A549 (cell line): Measurements from ENCODE around the gene ATP6V0A1. TPM values are rescaled to one million over a fixed set of nuclear protein-coding genes. Genes with fewer than 3 reads are reported as not detected.

Experiments
- ATAC-seq, 2 experiments: fragments of 200-7000 bp in 1 of 2; fragments of >200 bp in 1 of 2; cut with Nextera tagmentation in 1 of 2; cut with Tn5 transposase in 1 of 2; 3 replicates each; pipeline versions ENCODE4 v1.8.0 to v1.9.1; 2018 to 2020; ENCODE audit warnings: mild to moderate bottlenecking in 1 of 2, moderate library complexity in 1 of 2
- CTCF ChIA-PET: fragments of 300-600 bp; sonication (Branson Sonifier 250); formaldehyde crosslinking; extraction: SDS; loops from one replicate; lab custom pipeline; 2021; ENCODE audit warnings: antibody characterized with exemption, inconsistent platforms; lab: Yijun Ruan, JAX
- POLR2A ChIA-PET: fragments of 350-600 bp; formaldehyde crosslinking; extraction: SDS; loops from one replicate; lab custom pipeline; 2021; ENCODE audit warnings: antibody characterized with exemption, inconsistent platforms; lab: Yijun Ruan, JAX
- DNase-seq, 2 experiments: peaks; one replicate each; pipeline versions ENCODE4 v3.0.0 to v3.0.0-alpha.2; 2011 to 2016; ENCODE audit warnings: low read depth in 1 of 2, low spot score in 1 of 2
- FAIRE-seq: peaks from 2 replicates; lab custom pipeline; 2011; peaks lifted over from hg19 to GRCh38; lab: Jason Lieb, UNC
- H3K27ac ChIP-seq, 2 experiments: fragments of >200 bp; sonication (Bioruptor Twin); formaldehyde crosslinking; 3 replicates each; pipeline ENCODE4 v1.5.1; 2016 to 2017
- H3K4me1 ChIP-seq: fragments of >200 bp; sonication (Bioruptor Twin); formaldehyde crosslinking; 3 replicates; pipeline ENCODE4 v1.6.1; 2016
- H3K4me2 ChIP-seq: fragments of >200 bp; sonication (Bioruptor Twin); formaldehyde crosslinking; 3 replicates; pipeline ENCODE4 v1.6.1; 2016
- H3K4me3 ChIP-seq: fragments of >200 bp; sonication (Bioruptor Twin); formaldehyde crosslinking; 3 replicates; pipeline ENCODE4 v1.5.1; 2016
- H3K9me3 ChIP-seq: fragments of >200 bp; sonication (Bioruptor Twin); formaldehyde crosslinking; 3 replicates; pipeline ENCODE4 v1.6.1; 2016
- ATOH8 ChIP-seq: fragments of 250-450 bp; sonication (Bioruptor Pico); IDR thresholded peaks from 2 replicates; pipeline ENCODE4 v1.5.0; 2020; ENCODE audit warnings: low read depth, mild to moderate bottlenecking, moderate library complexity
- CBX2 ChIP-seq: fragments of 200-600 bp; sonication (generic); IDR thresholded peaks from 2 replicates; pipeline ENCODE4 v1.6.1; 2016; ENCODE audit warnings: low read depth, mild to moderate bottlenecking, borderline replicate concordance
- CHD4 ChIP-seq: fragments of 200-600 bp; sonication (generic); IDR thresholded peaks from 2 replicates; pipeline ENCODE4 v1.6.1; 2016; ENCODE audit warnings: antibody characterized with exemption, mild to moderate bottlenecking, borderline replicate concordance
- CTCF ChIP-seq: fragments of >200 bp; sonication (Bioruptor Twin); formaldehyde crosslinking; IDR thresholded peaks from 3 replicates; pipeline ENCODE4 v1.5.1; 2016
- FOSL2 ChIP-seq, 2 experiments: fragments of 450-650 bp in 1 of 2; fragments of >200 bp in 1 of 2; sonication (Bioruptor Twin) in 1 of 2; formaldehyde crosslinking; IDR thresholded peaks; 2 replicates each; pipeline versions ENCODE4 v1.5.0 to v1.6.1; 2016 to 2020; ENCODE audit warnings: mild to moderate bottlenecking in 1 of 2, moderate library complexity in 1 of 2
- HDAC2 ChIP-seq: fragments of 200-600 bp; sonication (generic); IDR thresholded peaks from 2 replicates; pipeline ENCODE4 v1.6.1; 2016
- HOXA7 ChIP-seq: fragments of 250-450 bp; sonication (Bioruptor Pico); IDR thresholded peaks from 2 replicates; pipeline ENCODE4 v1.5.0; 2020; ENCODE audit warnings: mild to moderate bottlenecking, moderate library complexity
- HOXB5 ChIP-seq: fragments of 250-450 bp; sonication (Bioruptor Pico); IDR thresholded peaks from 2 replicates; pipeline ENCODE4 v1.5.0; 2020; ENCODE audit warnings: mild to moderate bottlenecking, moderate library complexity
- KDM5A ChIP-seq: fragments of 200-600 bp; sonication (generic); IDR thresholded peaks from 2 replicates; pipeline ENCODE4 v1.6.1; 2016; ENCODE audit warnings: antibody characterized with exemption, mild to moderate bottlenecking
- NFE2L2 ChIP-seq: fragments of 150-350 bp; conservative IDR thresholded peaks from 2 replicates; pipeline ENCODE4 v1.6.1; 2014; ENCODE audit warnings: low read length
- NPAS2 ChIP-seq: fragments of 250-450 bp; sonication (Bioruptor Pico); IDR thresholded peaks from 2 replicates; pipeline ENCODE4 v1.8.0; 2022; ENCODE audit warnings: mild to moderate bottlenecking, moderate library complexity, borderline replicate concordance
- PBX3 ChIP-seq: IDR thresholded peaks from 2 replicates; pipeline ENCODE4 v1.6.1; 2012
- POLR2A ChIP-seq: IDR thresholded peaks from 2 replicates; pipeline ENCODE4 v1.6.1; 2012; ENCODE audit warnings: mild to moderate bottlenecking, low read length
- REST ChIP-seq: fragments of 200-600 bp; sonication (generic); IDR thresholded peaks from 2 replicates; pipeline ENCODE4 v1.6.1; 2016; ENCODE audit warnings: antibody characterized with exemption, mild to moderate bottlenecking, moderate library complexity
- RFX5 ChIP-seq: fragments of 450-650 bp; IDR thresholded peaks from 2 replicates; pipeline ENCODE4 v1.7.1; 2014; ENCODE audit warnings: antibody characterized with exemption, mild to moderate bottlenecking, moderate library complexity
- USF2 ChIP-seq: fragments of 450-650 bp; IDR thresholded peaks from 2 replicates; pipeline ENCODE4 v1.6.1; 2014; ENCODE audit warnings: antibody characterized with exemption
- ZFP36 ChIP-seq: fragments of 450-650 bp; IDR thresholded peaks from 2 replicates; pipeline ENCODE4 v1.6.1; 2014; ENCODE audit warnings: borderline replicate concordance; ENCODE audit not compliant: partially characterized antibody
- WGBS: methylation state at CpG from one replicate; pipeline ENCODE4 v1.1.6; 2017; ENCODE audit errors: missing lambda C conversion rate; 5-methylcytosine and 5-hydroxymethylcytosine counted together
- polyA plus RNA-seq, 4 experiments: library from polyadenylated mRNA; depleted of rRNA in 3 of 4; stranded (reverse); fragments of >200 nt; fragmentation: RNase III in 1 of 4; extraction: RNeasy Plus Mini Kit Qiagen cat#74134 plus additional on column Dnase treatment in 1 of 4; gene quantifications; 2 replicates in 3 of 4; 3 replicates in 1 of 4; pipeline ENCODE4 v1.2.3, GENCODE V29; 2011 to 2017

ATP6V0A1 gene
- polyA plus RNA-seq, 2 of the 4 experiments (the other 2 are of a cell fraction): 27.3 to 33.7 TPM

- no peak for TF ChIP-seq FOSL2 (IDR thresholded peaks at IDR 0.05)
- TF ChIP-seq FOSL2 (CRISPR knock-in tag; IDR thresholded peaks at IDR 0.05): no peak
Measured at GRCh38 chr17:42536372-42537155, 77.9 kb downstream of the ATP6V0A1 start (continued).

- ChIA-PET CTCF (interaction anchor here (1.1 to 6.8 kb wide), 7 partner anchors 10 to 226 kb away, joined by 3 to 42 read pairs (median 4); no protein-coding TSS in a partner anchor), POLR2A (interaction anchor here (0.7 to 2.1 kb wide), 3 partner anchors 11 to 283 kb away, joined by 3 to 22 read pairs (median 7); no protein-coding TSS in a partner anchor)
- H3K4me2 ChIP-seq: peak overlapping the region; percentile 74
- H3K27ac ChIP-seq: peak overlapping the region; percentile 93 to 97
- peak; percentile 1 to 14; a peak in 3 of 6 replicates for ATAC-seq
- DNase-seq: no peak
- peaks cover 30% of the 10 kb centered on the region for H3K4me1 ChIP-seq
- 86% methylated on average over 30 of the region's 31 CpGs for WGBS
- FAIRE-seq: no peak
- H3K4me3 ChIP-seq: peak overlapping the region; percentile 82
- TF ChIP-seq HOXB5 (CRISPR knock-in tag) (no peak), POLR2A (0 out of 2 replicates have a peak, but pooled peaks have one; percentile 16)
- H3K9me3 ChIP-seq: no peaks in the 10 kb centered on the region
Measured at GRCh38 chr17:42537156-42537805, 78.6 kb downstream of the ATP6V0A1 start.

GRCh38 chr17:42537826-42538451 lies 79.3 kb downstream of the ATP6V0A1 start:
- ATAC-seq (no peak), FAIRE-seq (no peak), DNase-seq (no peak)
- H3K27ac ChIP-seq: peak overlapping the region in 1 of 2 experiments; percentile 24; a peak in 1 of 6 replicates
- H3K4me1 ChIP-seq: peaks cover 30% of the 10 kb centered on the region
- peak overlapping the region; percentile 74; the same call in 2 of the 3 replicates for H3K4me2 ChIP-seq
- TF ChIP-seq HOXA7 (CRISPR knock-in tag): 0 out of 2 replicates have a peak, but pooled peaks have one; percentile 48
- TF ChIP-seq ZFP36: no peak
- no peak overlapping the region for H3K4me3 ChIP-seq
- POLR2A ChIA-PET: interaction anchor here (0.6 to 0.7 kb wide), 3 partner anchors 18 to 200 kb away, joined by 5 to 9 read pairs (median 7); no protein-coding TSS in a partner anchor
- no peaks in the 10 kb centered on the region for H3K9me3 ChIP-seq
- CTCF ChIA-PET: interaction anchor here (1.2 to 6.8 kb wide), 6 partner anchors 8 to 226 kb away, joined by 3 to 42 read pairs (median 17); no protein-coding TSS in a partner anchor
- 92% methylated on average over 5 of the region's 5 CpGs for WGBS

- no peak for ATAC-seq
- WGBS: 95% methylated on average over 14 of the region's 14 CpGs
- DNase-seq: no peak
- Histone ChIP-seq H3K4me1 (peaks cover 30% of the 10 kb centered on the region), H3K4me2 (no peak overlapping the region), H3K9me3 (no peaks in the 10 kb centered on the region), H3K27ac (no peak overlapping the region), H3K4me3 (no peak overlapping the region)
- ChIA-PET CTCF (interaction anchor here (0.9 to 6.8 kb wide), 5 partner anchors 8 to 132 kb away, joined by 3 to 42 read pairs (median 4); no protein-coding TSS in a partner anchor), POLR2A (interaction anchor here (0.6 to 0.7 kb wide), 2 partner anchors 10 to 200 kb away, joined by 3 to 9 read pairs; no protein-coding TSS in a partner anchor)
- no peak for FAIRE-seq
- TF ChIP-seq CTCF (no peak), RFX5 (no peak), CHD4 (no peak), REST (no peak), ATOH8 (CRISPR knock-in tag) (no peak), HDAC2 (no peak), PBX3 (no peak), KDM5A (no peak), NFE2L2 (no peak), USF2 (no peak), NPAS2 (CRISPR knock-in tag) (no peak), CBX2 (no peak)
Measured at GRCh38 chr17:42538482-42538881, 79.8 kb downstream of the ATP6V0A1 start.
